GM23338 (cell line): Measurements from ENCODE around the gene RPS14.
"Not testable (repeated sequence)": the region's sequence is repeated elsewhere in the genome, so short reads cannot be mapped to it uniquely, and the experiment has no call there.

Experiments used
- CREB1 ChIP-seq: fragments of 250-450 bp; sonication (Bioruptor Pico); IDR thresholded peaks from 2 replicates; pipeline ENCODE4 v1.5.0; 2020; ENCODE audit warnings: low read depth, mild to moderate bottlenecking, moderate library complexity
- EZH2 ChIP-seq: fragments of 200-600 bp; sonication (generic); IDR thresholded peaks from one replicate; pipeline ENCODE4 v1.8.0; 2017; ENCODE audit warnings: antibody characterized with exemption, mild to moderate bottlenecking, low read depth; ENCODE audit not compliant: unreplicated experiment
- EZH2phosphoT487 ChIP-seq: fragments of 200-600 bp; sonication (generic); IDR thresholded peaks from one replicate; pipeline ENCODE4 v1.8.1; 2018; ENCODE audit warnings: antibody characterized with exemption; ENCODE audit not compliant: unreplicated experiment
- JUNB ChIP-seq: IDR thresholded peaks from one replicate; pipeline ENCODE4 v1.6.1; 2016; ENCODE audit warnings: antibody characterized with exemption; ENCODE audit not compliant: unreplicated experiment
- NANOG ChIP-seq: IDR thresholded peaks from 2 replicates; pipeline ENCODE4 v1.6.1; 2016; ENCODE audit warnings: antibody characterized with exemption, borderline replicate concordance
- POLR2AphosphoS5 ChIP-seq: IDR thresholded peaks from 2 replicates; pipeline ENCODE4 v1.6.1; 2016; ENCODE audit warnings: antibody characterized with exemption, low read depth
- STAT1 ChIP-seq: IDR thresholded peaks from one replicate; pipeline ENCODE4 v1.6.1; 2016; ENCODE audit warnings: antibody characterized with exemption; ENCODE audit not compliant: unreplicated experiment
- ZNF114 ChIP-seq: fragments of 250-450 bp; sonication (Bioruptor Pico); IDR thresholded peaks from 2 replicates; pipeline ENCODE4 v1.5.0; 2020; ENCODE audit warnings: mild to moderate bottlenecking, moderate library complexity
- TF ChIP-seq, protein P1 (sequence below), 2 experiments: fragments of 200-600 bp in 1 of 2; sonication (generic) in 1 of 2; conservative IDR thresholded peaks; 2 replicates each; pipeline versions ENCODE4 v1.5.1 to v1.6.1; 2016 to 2017; ENCODE audit warnings: antibody characterized with exemption in 2 of 2, low read depth in 2 of 2, mild to moderate bottlenecking in 2 of 2, moderate library complexity in 1 of 2
- TF ChIP-seq, protein P2 (sequence below): IDR thresholded peaks from one replicate; pipeline ENCODE4 v1.6.1; 2018; ENCODE audit warnings: antibody characterized with exemption; ENCODE audit not compliant: unreplicated experiment

DNA sequence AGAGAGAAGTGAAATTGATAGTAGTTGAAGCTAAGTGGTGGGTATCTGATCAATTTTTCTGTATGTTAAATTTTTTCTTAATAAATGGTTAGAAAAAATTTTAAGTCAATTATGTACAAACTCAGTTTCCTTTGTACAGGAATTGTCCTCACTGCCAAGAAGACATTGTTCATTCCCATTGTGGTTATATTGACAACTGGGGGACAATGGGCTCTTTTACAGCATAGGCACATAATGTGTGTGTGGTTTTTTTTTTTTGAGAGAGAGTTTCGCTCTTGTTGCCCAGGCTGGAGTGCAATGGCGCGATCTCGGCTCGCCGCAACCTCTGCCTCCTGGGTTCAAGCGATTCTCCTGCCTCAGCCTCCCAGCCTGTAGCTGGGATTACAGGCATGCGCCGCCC is 23.4 kb downstream of the RPS14 start:
- not testable (repeated sequence) for TF ChIP-seq POLR2AphosphoS5; STAT1; NANOG; EZH2phosphoT487; CREB1 (CRISPR knock-in tag); ZNF114 (CRISPR knock-in tag); EZH2; JUNB
- TF ChIP-seq, protein P1, sequence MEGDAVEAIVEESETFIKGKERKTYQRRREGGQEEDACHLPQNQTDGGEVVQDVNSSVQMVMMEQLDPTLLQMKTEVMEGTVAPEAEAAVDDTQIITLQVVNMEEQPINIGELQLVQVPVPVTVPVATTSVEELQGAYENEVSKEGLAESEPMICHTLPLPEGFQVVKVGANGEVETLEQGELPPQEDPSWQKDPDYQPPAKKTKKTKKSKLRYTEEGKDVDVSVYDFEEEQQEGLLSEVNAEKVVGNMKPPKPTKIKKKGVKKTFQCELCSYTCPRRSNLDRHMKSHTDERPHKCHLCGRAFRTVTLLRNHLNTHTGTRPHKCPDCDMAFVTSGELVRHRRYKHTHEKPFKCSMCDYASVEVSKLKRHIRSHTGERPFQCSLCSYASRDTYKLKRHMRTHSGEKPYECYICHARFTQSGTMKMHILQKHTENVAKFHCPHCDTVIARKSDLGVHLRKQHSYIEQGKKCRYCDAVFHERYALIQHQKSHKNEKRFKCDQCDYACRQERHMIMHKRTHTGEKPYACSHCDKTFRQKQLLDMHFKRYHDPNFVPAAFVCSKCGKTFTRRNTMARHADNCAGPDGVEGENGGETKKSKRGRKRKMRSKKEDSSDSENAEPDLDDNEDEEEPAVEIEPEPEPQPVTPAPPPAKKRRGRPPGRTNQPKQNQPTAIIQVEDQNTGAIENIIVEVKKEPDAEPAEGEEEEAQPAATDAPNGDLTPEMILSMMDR (conservative IDR thresholded peaks at IDR 0.05; ENCODE audit: low read depth in 2 of 2): not testable (repeated sequence)
- TF ChIP-seq, protein P2, sequence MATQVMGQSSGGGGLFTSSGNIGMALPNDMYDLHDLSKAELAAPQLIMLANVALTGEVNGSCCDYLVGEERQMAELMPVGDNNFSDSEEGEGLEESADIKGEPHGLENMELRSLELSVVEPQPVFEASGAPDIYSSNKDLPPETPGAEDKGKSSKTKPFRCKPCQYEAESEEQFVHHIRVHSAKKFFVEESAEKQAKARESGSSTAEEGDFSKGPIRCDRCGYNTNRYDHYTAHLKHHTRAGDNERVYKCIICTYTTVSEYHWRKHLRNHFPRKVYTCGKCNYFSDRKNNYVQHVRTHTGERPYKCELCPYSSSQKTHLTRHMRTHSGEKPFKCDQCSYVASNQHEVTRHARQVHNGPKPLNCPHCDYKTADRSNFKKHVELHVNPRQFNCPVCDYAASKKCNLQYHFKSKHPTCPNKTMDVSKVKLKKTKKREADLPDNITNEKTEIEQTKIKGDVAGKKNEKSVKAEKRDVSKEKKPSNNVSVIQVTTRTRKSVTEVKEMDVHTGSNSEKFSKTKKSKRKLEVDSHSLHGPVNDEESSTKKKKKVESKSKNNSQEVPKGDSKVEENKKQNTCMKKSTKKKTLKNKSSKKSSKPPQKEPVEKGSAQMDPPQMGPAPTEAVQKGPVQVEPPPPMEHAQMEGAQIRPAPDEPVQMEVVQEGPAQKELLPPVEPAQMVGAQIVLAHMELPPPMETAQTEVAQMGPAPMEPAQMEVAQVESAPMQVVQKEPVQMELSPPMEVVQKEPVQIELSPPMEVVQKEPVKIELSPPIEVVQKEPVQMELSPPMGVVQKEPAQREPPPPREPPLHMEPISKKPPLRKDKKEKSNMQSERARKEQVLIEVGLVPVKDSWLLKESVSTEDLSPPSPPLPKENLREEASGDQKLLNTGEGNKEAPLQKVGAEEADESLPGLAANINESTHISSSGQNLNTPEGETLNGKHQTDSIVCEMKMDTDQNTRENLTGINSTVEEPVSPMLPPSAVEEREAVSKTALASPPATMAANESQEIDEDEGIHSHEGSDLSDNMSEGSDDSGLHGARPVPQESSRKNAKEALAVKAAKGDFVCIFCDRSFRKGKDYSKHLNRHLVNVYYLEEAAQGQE: not testable (repeated sequence)
